HG03045 (cell line): Measurements from ENCODE around the gene PTPN14.

Experiments used
- ATAC-seq: cut with Tn5 transposase; IDR thresholded peaks from one replicate; pipeline ENCODE4 v1.9.1; 2021; ENCODE audit warnings: mild to moderate bottlenecking, moderate library complexity; ENCODE audit not compliant: unreplicated experiment

The PTPN14 gene

DNA sequence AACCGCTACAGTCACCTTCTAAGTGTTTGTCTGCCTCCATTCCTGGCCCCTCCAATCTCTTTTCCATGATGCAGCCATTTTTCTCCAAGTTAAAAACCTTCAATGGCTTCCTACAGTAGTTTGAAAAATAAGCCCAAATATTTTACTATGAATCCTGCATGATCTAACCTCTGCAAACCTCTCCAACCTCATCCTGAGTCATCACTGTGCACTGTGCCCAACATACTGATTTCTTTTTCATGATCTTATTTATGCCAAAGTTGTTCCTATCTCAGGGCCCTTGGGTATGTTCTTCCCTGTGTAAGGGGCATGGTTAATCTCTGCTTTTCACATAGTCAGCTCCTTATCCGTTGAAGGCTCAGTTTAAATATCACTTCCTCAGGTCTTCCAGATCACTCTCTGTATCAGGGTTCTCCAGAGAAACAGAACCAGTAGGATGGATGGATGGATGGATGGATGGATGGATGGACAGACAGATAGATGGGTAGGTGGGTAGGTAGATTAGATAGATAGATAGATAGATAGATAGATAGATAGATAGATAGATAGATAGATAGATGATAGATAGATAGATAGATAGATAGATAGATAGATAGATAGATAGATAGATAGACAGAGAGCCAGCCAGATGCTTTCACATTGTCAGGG is 18.1 kb upstream of the PTPN14 start:
- no peak for ATAC-seq

DNA sequence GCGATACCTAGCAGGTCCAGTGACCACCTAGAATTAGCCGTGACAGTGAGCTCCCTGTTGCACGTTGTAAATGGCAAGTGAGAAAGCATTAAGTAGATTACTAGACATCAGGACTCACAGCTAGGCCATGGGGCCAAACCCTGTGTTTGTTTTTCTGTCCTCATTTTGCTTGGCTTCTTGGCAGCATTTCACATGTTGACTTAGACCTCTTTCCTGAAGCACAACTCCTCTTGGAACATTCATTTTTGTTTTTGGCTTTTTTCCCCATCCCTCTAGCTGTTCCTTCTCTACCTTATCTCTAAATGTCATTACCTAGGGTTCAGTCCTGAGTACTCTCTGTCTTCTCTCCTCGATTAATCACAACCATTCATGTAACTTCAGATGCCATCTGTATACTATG is 16.9 kb upstream of the PTPN14 start:
- ATAC-seq: no peak

DNA sequence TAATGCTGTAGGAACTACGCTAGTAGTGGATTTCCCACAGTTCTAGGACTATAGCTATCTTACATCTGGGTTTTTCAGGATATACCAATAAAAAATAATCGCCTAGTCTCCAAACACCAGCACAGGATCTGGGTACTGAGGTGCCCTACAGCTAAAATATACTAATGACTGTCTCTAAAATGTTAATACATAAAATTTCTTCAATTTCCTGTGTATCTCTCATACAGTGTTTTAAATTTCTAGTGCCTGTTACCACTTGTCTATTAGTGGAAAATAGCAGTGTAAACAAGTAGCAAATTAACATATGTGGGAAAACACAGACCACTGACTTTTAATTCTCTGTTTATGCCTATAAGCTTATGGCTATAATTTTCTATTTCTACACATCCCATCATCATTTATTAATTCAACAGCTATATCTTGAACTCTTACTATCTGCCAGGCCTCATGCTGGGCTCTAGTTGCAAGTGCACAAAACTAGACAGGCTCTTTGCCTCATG is 16.1 kb upstream of the PTPN14 start:
- ATAC-seq: no peak

DNA sequence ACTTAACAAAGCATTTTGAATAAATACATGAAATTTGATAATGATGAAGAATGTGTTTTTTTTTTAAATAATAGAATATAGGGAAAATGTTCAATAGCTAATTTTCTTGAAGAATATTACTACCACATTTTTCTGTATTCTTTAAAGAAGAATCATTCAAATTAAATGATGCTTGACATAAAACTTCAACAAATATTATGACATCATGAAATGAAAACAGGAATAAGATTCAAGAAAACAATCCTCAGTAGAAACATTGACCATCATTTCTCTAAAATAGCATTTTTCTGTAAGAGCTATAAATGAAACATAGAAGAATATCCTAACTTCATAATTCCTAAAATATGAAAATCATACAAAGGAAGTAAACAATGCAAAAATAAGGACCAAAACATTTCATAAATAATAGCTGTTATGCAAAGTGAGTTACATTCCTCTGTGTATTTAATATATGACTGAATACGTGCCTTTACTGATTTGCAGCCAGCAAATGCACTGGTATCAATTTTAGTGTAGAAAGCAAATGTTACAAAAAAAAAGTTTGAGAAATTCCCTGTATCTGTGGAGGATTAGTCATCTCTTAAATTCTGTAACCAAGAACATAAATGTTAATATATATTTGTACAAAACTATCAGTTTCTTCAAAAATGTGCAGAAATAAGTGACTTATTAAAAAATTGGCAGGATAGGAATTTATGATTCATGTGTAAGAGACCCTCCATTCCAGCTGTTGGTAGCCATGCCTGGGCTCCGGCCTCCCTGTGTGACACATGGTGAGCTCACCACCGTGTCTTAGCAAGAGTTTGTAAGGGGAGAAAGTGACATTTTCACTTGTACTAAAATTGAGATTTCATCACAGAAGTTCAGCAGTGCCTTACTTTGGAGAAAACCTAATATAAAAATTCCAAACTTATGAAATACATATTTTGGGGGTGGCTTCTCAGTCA is 15.0 kb upstream of the PTPN14 start:
- no peak for ATAC-seq

DNA sequence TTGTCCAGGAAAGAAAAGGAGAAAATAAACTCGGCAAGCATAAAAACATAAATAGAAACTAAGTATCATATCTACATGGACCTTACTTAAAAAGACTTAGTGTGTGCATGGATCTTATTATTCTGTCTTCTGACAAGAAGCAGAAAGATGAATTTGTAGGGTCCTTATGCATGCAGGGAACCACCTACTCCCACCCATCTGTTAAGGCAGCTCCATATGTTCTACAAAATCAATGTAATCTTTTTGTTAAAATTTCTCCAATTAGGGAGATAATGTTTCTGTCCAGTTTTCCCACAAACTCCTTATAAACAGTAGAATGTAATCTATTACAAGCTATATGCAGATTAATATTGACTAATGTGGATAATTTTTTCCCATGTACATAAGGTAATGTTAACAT is 13.9 kb upstream of the PTPN14 start:
- no peak for ATAC-seq

DNA sequence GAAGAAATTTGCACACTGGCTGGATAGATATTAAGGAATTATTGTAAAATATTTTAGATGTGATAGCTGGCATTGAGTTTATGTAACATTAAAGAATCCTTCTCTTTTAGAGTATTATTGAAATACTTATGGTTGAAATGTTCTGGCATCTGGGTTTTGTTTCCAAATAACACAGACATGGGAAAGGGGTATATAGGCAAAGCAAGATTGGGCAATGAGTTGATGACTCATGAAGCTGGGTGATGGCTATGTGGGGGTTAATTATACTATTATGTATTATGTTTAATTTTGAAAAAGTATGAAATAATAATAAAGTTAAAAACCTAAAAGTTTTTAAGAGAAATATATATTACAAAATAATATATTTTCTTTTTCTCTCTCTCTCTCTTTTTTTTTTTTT is 12.5 kb upstream of the PTPN14 start:
- ATAC-seq: no peak

DNA sequence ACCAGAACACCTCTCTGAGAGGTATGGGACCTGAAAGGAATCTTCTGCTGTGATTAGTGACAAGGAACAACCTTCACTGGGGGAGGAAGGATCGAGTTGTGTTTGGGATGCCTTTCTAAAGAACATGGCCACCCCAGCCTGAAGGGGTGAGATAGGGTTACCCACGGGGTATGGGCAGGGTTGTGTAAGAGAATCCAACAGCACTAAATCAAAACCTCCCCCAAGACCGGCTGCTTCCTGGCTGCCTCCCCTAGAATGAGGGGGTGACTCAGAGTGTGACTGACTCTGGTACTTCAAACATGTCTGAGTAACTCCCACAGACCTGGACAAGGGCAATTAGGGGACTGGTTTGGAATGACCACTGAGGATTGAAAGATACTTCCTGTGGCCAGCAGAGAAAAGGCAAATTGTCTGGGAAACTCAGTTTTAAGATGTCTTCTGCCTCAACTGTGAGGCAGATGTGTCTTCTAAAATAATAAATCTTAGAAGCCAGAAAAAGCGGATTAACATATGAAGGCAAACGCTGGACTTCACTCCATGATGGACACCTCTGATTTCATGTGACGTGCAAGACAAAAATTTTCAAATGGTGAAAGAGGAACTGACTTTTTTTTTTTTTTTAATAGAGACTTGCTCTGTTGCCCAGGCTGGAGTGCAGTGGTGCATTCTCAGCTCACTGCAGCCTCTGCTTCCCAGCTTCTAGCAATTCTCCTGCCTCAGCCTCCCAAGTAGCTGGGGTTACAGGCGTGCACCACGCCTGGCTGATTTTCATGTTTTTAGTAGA is 6.7 kb upstream of the PTPN14 start:
- ATAC-seq: no peak

DNA sequence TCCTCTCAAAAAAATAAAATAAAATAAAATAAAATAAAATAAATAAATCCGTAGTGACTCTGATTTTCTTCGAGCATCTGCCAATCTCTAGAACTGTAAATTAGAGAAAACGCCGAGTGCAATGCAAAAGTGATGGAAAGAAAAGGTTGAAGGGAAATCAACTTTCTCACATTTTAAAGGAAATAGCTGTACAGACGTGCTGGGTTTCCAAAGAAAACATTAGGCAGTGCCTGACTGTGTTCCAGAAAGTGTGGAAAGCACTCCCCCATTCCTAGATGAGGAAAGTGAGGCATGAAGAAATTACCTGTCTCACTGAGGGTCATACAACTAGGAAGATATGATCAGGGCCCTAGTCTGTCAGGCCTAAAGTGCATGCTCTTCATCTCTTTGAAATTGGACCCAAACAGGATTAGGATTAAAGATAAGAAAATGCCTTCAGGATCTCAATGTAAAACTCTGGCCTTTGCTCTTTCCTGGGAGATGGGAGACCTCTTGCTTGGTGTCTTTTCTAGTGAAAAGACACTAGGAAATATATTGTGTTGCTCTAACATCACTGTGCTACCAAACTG is 1.8 kb upstream of the PTPN14 start:
- no peak for ATAC-seq

DNA sequence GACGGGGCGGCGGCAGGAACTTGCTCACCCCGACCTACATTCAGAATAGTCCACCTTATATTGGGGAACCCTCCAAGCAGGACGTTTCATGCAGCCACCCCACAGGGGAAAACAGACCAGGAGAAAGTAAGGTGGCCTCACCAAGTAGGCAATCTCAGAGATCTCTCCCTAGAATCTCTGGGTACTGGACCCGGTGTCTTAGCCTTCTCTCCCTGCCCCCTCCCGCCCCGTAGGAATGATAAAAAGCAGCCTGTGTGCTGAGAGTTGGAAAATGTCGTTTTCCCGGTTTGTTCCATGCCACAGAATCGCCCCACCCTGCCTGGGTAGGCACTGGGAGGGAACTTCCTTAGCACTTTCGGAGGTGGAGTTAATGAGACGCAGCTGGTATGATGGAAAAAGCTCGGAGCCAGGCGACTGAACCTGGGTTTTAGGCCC is 789 bp upstream of the PTPN14 start:
- ATAC-seq: no peak

DNA sequence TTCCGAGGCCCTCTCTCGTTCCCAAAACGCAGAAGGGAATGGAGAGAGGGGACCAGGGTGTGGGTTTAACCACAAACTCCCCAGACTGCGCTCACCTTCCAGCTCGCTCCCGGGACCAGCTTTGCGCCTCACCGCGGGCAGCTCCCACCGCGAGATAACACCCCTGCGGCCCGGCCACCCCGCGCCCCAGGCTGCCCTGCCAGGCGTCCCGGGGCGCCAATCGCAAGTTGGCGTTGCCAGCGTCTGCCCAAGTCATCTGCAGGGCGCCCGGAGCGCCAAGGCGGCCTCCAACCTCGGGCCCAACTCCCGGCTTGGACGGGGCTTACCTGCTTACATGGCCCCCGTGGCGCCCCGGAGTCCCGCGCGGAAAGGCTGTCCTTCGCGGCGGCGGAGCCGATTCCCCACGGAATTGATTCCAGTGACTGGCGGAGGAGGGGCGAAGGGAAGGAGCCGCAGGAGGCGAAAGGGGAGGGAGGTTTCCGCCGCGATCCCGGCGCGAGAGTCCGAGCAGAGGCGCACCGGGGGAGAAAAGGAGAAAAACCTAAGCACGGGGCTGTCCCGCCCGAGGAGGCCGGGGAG is 456 bp downstream of the PTPN14 start:
- no peak for ATAC-seq

DNA sequence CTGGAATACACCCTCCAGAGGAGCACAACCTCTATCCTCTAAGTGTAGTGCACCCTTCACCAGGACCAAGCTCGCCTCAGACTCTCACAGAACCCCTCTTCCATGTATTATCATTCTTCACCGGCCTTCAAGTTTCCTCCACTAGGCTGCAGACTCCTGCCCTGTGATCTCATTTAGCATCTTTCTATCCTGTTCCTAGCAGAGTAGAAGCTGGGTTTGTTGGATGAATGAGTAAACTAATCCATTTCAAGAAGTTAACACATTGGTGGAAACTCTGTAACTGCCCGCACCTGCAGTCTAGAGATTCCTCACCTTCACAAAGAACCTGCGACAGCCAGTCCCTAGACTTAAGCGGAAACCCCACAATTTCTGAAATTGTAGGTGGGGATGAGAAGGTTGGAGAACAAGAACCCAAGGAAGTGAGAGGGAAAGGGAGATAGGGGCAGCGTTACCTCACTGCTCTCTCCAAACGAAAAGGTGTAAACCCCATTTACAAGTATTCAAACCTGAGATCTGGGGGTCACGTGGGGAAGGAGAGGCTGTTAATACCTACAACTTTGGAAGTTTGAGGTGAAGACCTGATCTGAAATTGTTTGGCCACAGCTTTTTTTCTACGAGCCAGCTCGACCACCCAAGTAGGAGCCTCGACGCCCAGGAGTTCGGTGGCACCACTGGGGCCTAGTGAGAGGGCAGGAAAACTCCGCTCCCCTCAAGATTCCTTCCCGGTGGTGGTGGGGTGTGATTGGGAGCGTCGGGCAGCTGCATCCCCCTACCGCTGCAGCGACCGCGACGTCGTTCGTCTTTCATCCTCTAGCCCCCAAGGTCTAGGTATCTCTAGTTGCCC is 1.2 kb downstream of the PTPN14 start:
- ATAC-seq: no peak

DNA sequence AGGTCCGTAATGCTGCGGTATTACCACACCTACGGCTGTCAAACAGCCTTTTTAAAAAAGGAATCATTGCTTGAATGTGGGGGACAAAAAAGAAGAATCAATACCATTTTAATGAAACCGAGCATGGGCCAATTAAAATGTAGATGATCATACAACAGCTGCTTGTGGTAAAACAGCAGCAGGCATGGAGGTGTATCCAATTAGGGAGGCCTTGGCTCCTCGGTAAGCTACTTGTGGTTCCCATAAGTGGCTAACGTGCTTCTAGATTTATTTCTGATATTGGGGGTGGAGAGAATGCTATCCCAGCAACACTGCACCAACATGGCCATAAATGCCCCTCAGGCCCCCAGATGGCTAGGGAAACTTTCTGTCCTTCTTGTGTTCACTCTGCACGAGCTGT is 1.8 kb downstream of the PTPN14 start:
- no peak for ATAC-seq

DNA sequence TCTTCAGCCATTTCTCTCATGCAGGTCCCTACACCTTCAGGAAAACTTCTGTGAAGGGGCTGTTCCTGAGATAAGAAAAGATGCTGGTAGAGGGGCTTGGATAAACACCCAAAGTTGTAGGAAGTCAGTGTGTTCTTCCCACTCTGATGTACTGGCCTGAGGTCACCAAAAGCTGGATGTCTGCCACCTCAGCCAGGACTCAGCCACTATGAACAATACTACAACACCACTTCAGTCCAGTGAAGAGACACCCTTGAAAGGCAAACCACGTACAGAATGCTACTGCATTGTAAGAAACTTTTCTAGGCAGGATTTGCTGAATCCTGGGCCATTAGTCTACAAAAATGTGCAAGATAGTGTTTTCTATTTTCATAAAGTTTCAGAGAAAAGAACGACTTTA is 2.4 kb downstream of the PTPN14 start:
- no peak for ATAC-seq

DNA sequence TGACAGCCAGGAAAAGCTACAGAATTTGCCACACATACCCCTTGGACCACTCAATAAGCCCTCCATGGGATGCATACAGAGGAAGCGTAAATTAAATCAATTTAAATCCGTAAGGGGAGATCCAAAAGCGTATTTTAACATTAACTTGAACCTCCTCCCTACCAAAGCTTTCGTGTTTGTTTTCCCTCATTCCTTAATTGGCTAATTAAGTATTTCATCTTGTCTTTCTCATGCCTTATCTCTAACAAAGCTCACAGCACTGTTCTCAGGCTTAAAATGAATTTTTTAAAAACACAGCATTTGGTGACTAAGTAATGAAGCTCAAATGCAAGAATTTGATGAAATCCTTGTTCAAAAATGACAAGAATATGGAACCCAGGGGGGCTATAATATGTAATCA is 3.1 kb downstream of the PTPN14 start:
- ATAC-seq: no peak

DNA sequence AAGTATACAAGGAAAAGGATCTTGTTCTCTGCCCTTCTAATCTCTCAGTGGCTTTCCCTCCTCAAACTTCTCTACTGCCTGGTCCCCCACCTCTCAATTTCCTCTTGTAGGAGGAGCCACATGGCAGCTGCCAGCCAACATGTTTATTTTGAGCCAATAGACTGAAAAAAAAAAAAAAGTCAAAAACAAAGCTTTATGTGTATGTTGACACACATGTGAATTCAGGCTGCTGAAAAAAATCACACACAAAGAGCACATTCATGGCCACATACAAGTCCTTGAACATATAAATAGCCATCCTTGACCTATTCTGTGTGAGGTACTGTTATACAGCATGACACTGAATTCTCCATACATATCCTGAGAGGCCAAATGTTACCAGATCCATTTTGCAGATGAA is 3.7 kb downstream of the PTPN14 start:
- no peak for ATAC-seq

DNA sequence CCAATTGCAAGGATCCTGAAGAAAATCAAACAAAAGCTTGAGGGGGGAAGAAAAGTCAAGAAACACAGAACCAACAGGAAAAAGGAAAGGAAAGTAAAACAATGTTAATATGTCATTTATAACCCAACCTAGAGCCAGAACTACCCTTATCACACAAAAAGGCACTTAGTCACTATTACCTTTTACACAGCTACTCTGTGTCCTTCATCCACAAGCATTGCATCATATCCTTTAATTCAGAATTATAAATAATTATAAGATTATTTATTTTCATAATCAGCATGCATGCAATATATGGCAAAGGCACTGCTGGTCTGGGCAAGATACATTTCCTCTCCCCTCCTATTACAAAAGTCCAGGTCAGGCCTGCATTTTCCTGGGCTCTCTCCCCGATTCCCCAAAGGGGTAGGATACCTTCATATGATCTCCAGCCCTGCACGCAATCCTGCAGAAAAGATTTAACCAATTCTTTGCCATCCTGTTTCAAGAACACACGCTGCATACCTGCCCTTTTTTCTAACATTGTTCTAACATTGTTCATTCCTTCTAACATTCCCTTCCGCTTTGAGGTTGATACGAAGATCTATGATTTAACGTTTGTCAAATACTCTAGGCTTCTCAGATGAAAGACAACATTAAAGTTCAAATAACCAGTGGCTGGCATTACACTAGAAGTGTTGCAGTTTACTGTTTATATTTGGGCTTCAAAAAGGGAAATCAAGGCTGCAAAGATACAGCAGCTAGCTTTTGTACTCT is 4.3 kb downstream of the PTPN14 start:
- no peak for ATAC-seq

DNA sequence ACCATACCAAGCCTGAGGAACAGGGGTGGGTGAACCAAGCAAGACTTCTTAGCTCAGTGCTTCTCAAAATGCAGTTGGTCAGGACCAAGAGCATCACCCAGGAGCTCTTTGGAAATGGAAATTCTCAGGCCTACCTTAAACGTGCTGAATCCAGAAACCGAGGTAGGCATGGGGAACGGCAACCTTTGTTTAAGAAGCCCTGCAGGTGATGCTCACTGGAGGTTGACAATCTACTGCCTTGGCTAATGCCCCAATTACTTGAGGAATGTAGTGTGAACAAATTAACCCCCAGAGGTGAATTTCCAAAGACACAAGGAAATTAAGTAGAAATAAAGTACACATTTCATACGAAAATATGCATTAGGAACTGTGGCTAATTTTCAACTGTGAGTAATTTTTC is 5.3 kb downstream of the PTPN14 start:
- no peak for ATAC-seq

DNA sequence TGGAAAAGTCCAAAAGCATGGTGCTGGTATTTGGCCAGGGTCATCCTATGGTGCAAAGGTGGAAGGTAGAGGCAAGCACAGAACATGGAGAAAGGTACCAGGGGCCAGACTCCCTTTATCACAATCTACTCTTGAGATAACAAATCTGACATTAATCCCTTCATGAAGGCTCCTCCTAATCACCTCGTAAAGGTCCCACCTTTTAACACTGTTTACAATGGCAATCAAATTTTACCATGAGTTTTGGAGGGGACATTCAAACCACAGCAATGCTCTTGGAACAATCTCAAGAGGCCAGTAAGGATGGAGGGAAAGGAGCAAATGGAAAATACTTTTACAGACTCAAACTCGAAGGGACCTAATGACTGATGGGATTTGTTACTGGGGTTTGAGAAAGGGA is 6.1 kb downstream of the PTPN14 start:
- no peak for ATAC-seq

DNA sequence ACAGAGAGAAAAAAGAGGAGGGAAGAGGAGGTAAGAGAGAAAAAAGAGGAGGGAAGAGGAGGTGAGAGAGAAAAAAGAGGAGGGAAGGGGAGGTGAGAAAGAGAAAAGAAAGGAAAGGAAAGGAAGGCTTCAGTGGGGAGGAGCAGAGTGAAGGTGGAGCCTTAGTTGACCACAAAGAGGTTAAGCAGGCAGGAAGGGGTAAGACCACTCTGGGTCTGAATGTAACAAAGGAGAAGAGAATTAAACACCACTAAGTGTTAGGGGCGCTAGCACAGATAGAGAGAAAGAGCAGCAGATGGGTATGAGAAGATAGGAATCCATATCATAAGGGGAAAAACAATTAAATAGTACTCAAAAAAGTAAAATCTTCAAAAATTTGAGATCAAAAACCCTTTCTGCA is 6.6 kb downstream of the PTPN14 start:
- ATAC-seq: no peak
